ENCODE measurements around the gene LPP.
A peak's percentile ranks its signal among the peaks of the same experiment; 100 is the strongest.

Gene LPP

DNA sequence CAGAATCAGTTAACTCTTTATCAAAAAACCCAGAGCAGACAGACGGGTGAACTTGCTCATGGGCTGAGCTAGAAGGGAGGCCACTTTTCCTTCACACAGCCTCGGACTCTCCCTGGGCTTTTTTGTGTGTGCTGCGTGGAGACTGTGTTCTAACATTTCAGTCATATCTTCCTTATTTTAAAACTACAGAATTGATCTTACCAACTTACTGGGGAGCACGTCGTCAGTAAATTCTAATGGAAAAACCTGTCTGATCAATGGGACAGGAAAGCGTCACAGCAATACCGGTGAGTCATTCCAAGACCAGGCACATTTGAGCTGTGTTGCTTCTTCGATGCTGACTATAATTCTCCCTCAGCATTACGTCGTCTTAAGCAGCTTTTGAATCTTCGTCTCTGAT is 145.1 kb downstream of the LPP start:
- DNase-seq (ENCODE audit: low spot score) = no peak

- DNase-seq (ENCODE audit: low spot score) = no peak
Measured at GRCh38 chr3:188299708-188300107, 145.8 kb downstream of the LPP start.

- no peak for DNase-seq (ENCODE audit: low spot score)
Measured at GRCh38 chr3:188301147-188301546, 147.2 kb downstream of the LPP start.

GRCh38 chr3:188303286-188303799 is 149.4 kb downstream of the LPP start:
- no peak for DNase-seq (ENCODE audit: low spot score)

DNA sequence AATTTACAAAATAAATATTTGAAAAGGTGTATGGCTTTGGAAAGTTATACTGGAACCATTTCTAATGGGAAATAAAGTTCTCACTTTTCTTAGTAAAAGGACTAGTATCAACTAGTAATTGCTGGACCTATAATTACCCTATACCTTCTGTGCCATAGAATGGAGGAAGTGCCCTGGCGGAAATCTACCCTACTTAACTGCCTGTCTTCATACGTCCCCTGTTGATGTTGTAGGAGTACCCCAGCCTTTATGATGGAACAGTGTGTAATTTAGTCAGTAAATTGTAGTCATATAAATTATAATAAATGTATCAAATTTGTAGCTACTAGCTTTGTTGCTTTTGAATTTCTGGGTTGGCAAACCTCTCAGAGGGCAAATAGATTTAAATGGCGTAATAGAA is 149.9 kb downstream of the LPP start:
- no peak for DNase-seq (ENCODE audit: low spot score)

- no peak for DNase-seq (ENCODE audit: low spot score)
Measured at GRCh38 chr3:188304501-188304900, 150.5 kb downstream of the LPP start.

GRCh38 chr3:188305220-188305619 is 151.3 kb downstream of the LPP start:
- no peak for DNase-seq (ENCODE audit: low spot score)

DNA sequence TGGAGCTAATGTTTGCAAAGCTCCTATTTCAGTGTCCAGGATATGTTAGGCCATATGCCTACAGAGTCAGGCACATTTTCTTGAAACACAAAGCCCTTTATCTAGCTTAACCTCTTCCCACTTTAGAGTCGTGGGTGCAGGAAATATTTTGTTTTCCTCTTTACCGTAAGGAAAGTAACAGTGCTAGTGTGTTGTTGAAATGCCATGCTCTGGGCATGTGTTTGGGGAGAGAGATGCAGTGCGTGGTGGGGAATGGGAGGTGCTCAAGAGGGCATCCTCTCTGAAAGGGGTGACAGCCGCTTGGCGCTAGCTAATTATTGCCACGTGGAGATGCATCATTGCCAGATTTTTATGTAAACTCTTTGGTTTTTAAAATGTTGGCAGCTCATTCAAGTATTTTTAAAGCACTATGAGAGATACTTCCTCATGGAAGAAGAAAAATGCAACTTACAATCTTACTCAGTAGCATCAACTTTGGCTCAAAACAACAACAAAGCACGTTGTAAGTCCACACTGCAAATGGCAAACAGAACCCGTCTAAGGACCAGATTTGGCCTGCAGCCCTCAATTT is 152.6 kb downstream of the LPP start:
- no peak for DNase-seq (ENCODE audit: low spot score)

GRCh38 chr3:188309437-188310269 is 155.7 kb downstream of the LPP start:
- no peak for DNase-seq (ENCODE audit: low spot score)

DNA sequence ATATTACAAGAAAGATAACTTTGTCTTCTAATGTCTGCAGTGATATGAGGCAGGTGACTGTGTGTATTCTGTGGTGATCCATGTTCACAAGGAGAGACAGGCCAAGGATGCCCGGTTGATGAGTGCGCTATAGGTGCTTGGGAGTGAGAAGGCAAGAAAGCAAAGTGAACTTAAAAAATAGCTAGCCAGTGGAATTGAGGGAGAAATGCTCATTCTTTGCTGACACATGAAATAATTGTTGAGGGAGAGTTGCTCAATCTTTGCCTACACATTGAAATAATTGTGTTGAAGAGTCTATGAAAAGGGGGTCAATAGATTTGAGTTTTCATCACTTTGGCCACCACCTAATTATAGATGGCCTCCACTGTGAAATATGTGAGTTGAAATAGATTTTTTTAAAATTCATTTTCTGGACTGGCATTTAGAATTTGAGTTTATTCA is 156.3 kb downstream of the LPP start:
- DNase-seq (ENCODE audit: low spot score) = no peak

GRCh38 chr3:188315553-188315952 is 161.6 kb downstream of the LPP start:
- DNase-seq (ENCODE audit: low spot score) = no peak

DNA sequence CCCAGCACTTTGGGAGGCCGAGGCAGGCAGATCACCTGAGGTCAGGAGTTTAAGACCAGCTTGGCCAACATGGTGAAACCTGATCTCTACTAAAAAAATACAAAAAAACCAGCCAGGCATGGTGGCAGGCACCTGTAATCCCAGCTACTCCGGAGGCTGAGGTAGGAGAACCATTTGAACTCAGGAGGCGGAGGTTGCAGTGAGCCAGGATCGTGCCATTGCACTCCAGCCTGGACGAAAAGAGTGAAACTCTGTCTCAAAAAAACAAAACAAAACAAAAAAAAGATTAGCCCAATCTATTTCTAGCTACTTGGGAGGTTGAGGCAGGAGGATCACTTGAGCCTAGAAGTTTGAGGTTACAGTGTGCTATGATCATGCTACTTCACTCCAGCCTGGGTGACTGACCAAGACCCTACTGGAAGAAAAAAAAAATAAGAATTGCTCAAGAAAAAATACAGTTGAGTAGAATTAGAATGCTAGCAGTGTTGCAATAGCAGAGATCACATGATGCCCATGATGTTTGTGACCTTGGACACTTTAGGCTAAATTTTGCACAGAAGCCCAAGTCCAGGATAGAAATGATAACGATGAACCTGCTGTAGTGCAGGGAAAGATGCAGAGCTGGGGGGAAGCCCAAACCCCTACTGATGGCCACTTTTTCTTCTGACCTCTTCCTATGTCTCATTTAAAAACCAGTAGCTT is 162.2 kb downstream of the LPP start:
- DNase-seq (ENCODE audit: low spot score) = no peak

DNA sequence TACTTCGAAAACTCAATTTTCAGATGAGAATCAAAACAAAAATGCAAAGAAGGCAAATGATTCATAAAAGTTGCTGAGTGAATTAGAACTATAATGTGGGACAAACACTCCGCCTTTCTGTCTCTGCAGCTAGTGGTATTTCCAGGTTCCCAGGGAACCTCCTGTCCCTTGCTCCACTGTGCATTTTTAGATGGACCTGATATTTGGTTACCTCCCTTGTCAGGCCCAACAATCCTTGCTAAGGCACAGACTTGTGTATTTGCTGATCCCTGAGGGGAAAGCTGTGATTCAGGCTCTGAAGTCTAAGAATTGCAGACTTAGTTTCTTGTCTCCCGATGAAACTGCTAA is 162.7 kb downstream of the LPP start:
- no peak for DNase-seq (ENCODE audit: low spot score)

- no peak for DNase-seq (ENCODE audit: low spot score)
Measured at GRCh38 chr3:188319569-188319968, 165.6 kb downstream of the LPP start.

DNA sequence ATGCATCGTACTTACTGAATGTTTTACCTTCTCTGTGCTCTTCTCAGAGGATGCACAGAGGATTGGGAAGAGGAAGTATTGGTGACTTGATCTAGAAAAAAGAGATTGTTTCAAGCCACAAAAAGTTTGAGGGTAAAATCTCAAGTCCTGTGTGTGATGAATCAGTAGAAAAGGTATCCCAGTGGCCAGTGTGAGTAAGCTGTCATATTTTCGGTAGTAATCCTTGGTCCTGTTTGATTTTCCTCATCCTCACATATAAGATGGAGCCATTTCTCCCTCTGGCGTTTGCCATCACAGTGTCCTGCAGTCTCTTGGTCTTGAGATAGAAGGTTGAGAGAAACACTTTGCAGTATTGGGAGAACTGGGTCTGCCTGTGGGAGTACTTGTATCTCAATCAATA is 166.8 kb downstream of the LPP start:
- DNase-seq (ENCODE audit: low spot score) = no peak

DNA sequence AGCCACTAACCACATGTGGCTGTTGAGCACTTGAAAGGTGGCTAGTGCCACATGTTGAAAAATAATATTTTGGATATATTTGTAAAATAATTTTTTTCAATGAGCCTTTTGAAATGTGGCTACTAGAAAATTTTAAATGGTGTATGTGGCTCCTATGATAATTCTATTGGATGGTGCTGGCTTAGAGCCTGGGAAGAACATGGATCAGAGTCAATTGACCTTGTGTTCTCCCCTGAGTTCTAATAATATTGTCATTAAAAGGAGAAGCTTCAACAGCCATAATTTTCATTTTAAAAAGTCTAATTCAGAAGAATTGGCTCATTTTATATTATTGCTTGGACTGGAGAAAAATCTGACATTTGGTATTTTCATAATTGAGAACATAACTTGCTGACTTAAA is 167.3 kb downstream of the LPP start:
- DNase-seq (ENCODE audit: low spot score) = no peak

DNA sequence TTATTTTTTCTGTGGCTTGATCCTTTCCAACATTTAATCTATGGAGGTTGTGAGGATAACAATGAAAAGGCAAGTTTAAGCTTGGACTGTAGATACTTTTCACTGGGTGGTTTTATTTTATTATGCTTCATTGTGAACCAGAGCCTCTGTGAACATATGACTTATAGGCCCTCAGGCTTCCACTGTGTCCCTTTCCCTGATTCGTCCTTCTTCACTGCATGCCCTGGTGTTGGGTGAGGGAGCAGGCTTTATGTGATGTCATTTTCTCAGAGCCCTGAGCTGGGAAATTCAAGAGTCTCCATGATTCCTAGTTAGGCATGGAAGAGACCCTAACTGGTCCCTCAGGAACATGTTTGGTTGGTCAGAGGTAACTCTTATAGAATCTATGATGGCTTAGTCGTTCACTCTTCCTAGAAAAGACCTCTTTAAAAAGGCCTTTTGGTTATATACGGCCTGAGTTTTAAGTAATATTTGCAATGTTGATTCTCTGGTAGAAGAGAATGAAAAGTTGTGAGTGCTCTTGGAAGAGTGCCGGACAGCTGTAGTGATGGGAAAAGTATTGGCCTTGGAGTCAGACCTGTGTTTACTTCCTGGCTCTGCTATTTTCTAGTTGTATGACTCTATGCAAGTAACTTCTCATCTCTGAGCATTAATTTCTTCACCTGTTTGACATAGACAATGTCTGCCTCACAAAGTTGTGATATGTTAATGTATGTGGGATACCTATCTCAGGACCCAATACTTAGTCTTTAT is 168.4 kb downstream of the LPP start:
- DNase-seq (ENCODE audit: low spot score) = no peak

- DNase-seq (ENCODE audit: low spot score) = no peak
Measured at GRCh38 chr3:188323067-188323842, 169.3 kb downstream of the LPP start.

DNA sequence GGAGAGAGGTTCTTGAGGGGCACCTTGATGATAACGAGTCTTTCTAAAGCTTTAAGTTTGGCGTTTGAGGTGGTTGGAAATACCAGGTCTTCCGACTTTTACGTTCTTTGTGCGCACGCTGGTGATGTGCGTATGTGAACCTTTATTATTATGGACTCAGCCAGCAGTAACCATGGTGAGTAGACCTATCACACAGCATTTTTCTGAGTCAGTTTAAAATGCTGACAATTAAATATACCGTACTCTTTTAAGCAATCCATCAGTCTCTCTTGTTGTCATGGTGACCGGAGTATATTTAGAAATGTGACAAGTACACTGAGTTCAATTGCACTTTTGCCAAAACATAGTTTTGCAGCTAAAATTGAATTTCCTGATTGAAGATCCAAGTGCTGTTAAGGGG is 172.2 kb downstream of the LPP start:
- DNase-seq (ENCODE audit: low spot score) = peak; percentile 51

- DNase-seq (ENCODE audit: low spot score) = no peak
Measured at GRCh38 chr3:188326968-188327367, 173.0 kb downstream of the LPP start.

- no peak for DNase-seq (ENCODE audit: low spot score)
Measured at GRCh38 chr3:188327433-188327832, 173.5 kb downstream of the LPP start.

DNA sequence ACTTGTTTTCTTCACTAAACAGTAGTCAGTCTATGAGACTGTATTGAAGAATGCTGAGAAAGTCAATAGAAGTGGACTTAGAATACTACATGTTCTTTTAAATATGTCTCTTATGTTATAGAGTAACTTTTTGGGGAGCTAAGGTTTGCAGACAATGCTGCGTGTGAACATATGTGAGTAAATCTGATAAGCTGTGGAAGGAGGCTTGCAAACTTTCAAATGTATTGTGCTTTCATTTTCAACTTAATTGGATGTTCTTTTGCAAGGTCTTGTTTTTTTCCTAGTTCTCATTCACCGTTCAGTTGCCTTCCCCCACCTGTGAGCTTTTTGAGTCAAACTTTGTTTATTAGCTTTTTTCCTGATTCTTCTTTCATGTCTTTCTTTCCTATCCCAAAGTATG is 176.2 kb downstream of the LPP start:
- no peak for DNase-seq (ENCODE audit: low spot score)

All from putamen (tissue), 1 donor.